Measurements from ENCODE around the gene ARF3.
"Not testable (repeated sequence)": the region's sequence is repeated elsewhere in the genome, so short reads cannot be mapped to it uniquely, and the experiment has no call there.

Gene ARF3

GRCh38 chr12:48924617-48925303, 32.5 kb downstream of the ARF3 start:
- DNase-seq = no peak

GRCh38 chr12:48923117-48923516, 34.2 kb downstream of the ARF3 start:
- DNase-seq = no peak

- no peak for DNase-seq
Measured at GRCh38 chr12:48917857-48918537, 39.3 kb downstream of the ARF3 start.

- DNase-seq = no peak
Measured at GRCh38 chr12:48910196-48910595, 47.1 kb downstream of the ARF3 start.

DNA sequence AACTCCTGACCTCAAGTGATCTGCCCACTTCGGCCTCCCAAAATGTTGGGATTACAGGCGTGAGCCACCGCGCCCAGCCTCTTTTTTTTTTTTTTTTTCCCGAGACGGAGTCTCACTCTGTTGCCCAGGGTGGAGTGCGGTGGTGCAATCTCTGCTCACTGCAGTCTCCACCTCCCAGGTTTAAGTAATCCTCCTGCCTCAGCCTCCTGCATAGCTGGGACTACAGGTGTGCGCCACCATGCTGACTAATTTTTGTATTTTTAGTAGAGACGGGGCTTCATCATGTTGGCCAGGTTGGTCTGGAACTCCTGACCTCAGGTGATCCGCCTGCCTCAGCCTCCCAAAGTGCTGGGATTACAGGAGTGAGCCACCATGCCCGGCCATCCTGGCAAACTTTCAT, 47.6 kb downstream of the ARF3 start:
- DNase-seq = not testable (repeated sequence)

- DNase-seq = no peak
Measured at GRCh38 chr12:48907245-48907644, 50.0 kb downstream of the ARF3 start.

DNA sequence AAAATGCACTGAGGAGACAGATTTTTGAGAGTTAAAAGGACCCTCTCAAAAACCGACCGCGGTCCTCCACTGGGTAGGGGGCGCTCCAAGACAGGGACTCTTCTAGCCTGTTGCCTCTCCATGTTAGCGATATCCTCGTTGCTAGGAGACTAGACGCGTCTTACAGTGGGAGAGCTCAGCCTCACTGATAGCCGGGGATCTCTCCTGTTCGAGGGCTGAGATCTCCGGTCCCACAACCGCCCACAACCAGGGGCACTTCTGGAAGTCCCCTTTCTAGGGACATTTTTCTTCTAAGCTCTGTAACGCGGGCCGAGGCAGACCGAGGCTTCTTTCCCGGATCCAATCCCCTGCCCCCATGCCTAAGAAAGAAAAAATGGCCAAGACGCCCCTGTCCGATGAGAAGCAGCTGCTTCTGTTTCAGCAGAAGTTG, 53.3 kb downstream of the ARF3 start:
- no peak for DNase-seq

GRCh38 chr12:48903363-48903981, 53.8 kb downstream of the ARF3 start:
- DNase-seq = no peak

GRCh38 chr12:48901278-48901677, 56.0 kb downstream of the ARF3 start:
- DNase-seq = no peak

DNA sequence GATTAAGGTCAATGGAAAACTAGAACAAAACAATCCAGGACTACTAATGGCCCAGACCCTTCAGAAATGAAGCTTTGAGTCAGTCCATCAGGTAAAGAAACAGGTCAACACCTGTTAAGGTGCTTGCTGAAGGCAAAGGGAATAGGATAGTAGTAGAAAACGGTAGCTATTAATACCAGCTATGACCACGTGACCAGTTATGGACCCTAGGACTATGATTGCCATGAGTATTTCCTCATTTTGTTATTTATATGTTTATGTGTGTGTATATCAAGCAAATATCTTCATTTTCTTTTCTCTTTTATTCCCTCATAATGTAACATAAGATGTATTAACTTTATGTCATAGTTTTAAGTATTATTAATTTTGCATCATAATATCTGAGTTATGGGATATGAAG, 57.6 kb downstream of the ARF3 start:
- DNase-seq = no peak

DNA sequence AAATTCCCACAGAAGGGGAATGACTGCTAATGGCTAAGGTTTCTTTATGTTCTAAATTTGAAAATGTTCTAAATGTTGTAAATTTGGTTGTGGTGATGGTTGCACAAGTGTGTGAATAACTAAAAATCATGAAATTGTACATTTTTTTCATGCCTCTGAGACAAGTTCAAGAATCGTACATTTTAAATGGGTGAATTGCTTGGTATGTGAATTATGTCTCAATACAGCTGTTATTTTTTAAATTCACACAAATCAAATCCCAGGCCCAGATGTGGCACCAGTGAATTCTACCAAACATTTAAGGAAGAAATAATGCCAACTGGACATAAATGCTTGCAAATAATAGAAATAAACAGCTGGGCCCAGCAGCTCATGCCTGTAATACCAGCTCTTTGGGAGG, 63.0 kb downstream of the ARF3 start:
- DNase-seq = no peak

DNA sequence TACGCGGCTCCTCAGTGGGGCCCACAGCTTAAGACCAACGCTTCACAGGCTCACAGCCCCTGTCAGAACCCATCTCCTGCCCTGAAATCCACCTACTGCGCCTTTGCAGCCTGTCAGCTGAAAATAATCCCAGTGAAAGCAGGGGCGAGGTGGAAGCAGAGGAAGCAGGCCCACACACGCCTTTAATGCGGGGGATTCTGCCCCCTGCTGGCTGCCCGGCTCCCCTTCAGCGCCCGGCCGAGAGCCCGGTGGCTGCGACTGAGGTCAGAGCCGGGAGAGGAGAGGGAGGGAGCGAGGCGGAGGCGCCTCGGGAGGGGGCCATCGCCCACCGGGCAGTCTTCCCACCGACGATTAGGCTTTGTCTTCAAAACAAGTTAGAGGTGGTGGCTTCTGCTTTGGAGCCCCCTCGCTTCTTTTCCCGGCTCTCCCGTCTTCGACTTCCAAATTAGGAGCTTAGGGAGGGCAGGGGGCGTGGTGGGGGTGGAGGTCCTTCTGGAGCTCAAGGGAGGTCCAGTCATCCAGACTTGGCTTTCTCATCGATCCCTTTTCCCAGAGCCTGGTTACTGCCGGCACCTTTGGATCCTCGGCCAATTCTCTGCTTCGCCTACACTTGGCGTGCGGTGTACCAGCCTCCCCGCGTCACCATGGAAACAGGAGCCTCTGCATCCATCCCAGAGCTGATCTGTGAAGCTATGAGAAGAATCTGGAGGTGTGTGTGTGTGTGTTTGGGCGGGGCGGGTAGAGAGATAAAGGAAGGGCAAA, 66.4 kb downstream of the ARF3 start:
- DNase-seq = no peak

- DNase-seq = no peak
Measured at GRCh38 chr12:48889679-48890078, 67.6 kb downstream of the ARF3 start.
